HL-60/S4 treated with retinoic acid at 250 ng/mL for 4 days and 3 days (cell line): Measurements from ENCODE around the gene ADGRG3.
"Not testable (repeated sequence)": the region's sequence is repeated elsewhere in the genome, so short reads cannot be mapped to it uniquely, and the experiment has no call there.

Source experiments
- in situ Hi-C: fragments of 300-500 bp; cut with MboI; formaldehyde crosslinking; loops from 2 replicates; pipeline ENCODE4 v1.7.0; 2022; ENCODE audit warnings: low sequenced_read_pairs

ADGRG3 gene

DNA sequence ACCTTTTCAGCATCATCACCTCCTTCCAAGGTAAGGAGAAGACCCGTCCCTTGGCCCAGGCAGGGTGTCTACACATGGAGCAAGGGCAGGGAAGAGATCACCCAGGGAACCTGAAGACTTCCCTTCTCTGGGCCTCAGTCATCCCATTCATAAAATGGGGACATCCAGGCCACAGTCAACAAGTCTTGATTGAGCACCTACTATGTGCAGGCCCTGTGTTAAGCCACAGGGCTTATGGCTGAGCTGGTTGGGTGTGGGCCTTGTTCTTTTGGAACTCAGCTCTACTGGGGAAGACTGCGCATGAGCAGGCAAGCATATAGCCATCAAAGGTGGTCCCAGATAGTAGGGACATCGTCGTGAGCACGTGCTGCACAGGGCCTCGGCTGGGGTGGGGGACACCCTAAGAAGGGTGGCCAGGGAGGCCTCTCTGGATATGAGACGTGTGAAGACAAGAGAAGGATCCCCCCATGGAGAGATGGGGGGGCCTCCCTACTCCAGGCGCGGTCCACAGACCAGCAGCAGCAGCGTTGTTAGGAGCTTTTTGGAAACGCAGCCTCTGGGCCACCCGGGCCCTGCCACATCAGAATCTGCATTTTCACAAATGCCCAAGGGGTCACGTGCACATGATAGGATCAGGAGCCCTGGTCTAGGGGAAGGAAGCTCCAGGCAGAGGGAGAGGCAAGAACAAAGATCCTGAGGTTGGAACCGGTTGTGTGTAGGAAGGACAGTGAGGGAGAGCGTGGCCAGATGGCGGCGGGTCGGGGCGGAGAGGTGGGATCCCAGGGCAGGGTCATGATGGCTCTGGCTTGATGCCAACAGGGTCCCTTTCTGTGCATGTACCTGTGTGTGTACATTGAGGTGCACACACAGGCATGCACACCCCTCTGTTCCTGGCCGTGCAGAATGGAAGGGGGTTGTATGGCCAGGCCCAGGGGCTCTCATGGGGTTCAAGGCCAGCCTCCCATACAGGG, 5.9 kb upstream of the ADGRG3 start:
- in situ Hi-C loops, result no loop called here

DNA sequence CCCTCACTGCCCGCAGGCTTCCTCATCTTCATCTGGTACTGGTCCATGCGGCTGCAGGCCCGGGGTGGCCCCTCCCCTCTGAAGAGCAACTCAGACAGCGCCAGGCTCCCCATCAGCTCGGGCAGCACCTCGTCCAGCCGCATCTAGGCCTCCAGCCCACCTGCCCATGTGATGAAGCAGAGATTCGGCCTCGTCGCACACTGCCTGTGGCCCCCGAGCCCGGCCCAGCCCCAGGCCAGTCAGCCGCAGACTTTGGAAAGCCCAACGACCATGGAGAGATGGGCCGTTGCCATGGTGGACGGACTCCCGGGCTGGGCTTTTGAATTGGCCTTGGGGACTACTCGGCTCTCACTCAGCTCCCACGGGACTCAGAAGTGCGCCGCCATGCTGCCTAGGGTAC, 4.7 kb upstream of the ADGRG3 start:
- in situ Hi-C loops, result no loop called here

DNA sequence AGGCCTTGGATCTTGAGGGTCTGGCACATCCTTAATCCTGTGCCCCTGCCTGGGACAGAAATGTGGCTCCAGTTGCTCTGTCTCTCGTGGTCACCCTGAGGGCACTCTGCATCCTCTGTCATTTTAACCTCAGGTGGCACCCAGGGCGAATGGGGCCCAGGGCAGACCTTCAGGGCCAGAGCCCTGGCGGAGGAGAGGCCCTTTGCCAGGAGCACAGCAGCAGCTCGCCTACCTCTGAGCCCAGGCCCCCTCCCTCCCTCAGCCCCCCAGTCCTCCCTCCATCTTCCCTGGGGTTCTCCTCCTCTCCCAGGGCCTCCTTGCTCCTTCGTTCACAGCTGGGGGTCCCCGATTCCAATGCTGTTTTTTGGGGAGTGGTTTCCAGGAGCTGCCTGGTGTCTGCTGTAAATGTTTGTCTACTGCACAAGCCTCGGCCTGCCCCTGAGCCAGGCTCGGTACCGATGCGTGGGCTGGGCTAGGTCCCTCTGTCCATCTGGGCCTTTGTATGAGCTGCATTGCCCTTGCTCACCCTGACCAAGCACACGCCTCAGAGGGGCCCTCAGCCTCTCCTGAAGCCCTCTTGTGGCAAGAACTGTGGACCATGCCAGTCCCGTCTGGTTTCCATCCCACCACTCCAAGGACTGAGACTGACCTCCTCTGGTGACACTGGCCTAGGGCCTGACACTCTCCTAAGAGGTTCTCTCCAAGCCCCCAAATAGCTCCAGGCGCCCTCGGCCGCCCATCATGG, 4.0 kb upstream of the ADGRG3 start:
- in situ Hi-C loops, result no loop called here

- in situ Hi-C loops, result no loop called here
Measured at GRCh38 chr16:57664662-57665025, 3.5 kb upstream of the ADGRG3 start.

DNA sequence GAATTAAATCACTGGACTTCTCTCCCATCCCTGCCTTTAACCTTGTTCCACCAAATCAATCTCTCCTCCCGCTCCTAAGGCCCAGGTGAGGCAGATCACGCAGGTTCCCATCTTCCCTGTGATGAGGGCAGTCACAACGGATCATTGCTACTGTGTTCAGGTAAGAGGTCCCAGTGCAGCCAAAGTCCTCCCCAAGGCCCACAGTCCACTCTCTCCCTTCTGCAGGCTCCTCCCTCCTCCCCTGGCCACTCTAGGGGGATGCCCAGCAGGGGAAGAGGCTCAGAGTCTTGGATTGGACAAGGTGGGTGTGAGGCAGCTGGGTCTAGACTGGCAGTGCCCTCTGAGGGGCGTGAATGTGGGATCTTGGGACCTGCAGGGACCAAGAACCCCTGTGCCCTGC, 2.6 kb upstream of the ADGRG3 start:
- in situ Hi-C loops, result no loop called here

- in situ Hi-C loops, result no loop called here
Measured at GRCh38 chr16:57666353-57667047, 1.6 kb upstream of the ADGRG3 start.

GRCh38 chr16:57667048-57667525, 1.0 kb upstream of the ADGRG3 start:
- in situ Hi-C loops, result no loop called here

GRCh38 chr16:57667526-57668262, 412 bp upstream of the ADGRG3 start:
- in situ Hi-C loops, result no loop called here

GRCh38 chr16:57668630-57669475, 747 bp downstream of the ADGRG3 start:
- in situ Hi-C loops, result no loop called here

DNA sequence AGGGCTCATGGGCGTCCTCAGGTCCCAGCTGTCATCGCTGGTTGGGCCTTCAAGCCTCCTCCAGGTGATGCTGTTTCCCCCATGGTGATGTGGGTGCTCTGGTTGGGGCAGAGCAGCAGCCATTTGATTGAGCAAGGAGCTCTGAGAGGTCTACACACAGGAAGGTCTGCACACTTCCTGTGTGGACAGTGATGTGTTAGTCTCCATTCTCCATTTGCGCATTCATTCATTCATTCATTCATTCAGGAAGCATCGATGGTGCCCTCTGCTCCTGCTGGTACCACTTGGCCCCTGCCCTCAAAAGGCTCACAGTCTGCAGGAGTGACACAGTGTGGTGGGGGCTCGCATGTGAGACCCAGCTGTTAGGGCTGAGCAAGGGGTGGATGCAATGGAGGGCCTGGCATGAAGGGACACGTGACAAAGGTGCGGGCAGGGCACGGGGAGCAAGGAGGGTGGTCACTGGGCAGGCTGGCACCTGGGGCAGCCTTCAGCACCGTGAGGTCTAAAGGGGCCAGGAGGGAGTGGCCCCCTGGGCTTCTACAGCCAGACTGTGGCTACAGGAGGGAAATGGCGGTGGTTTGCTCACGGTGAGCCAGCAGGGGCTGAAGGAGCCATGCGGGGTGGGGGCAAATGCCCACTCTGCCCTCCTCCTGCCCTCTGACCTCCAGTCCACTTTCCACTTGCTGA, 1.5 kb downstream of the ADGRG3 start:
- in situ Hi-C loops, result no loop called here

- in situ Hi-C loops, result no loop called here
Measured at GRCh38 chr16:57670196-57670595, 2.1 kb downstream of the ADGRG3 start.

- in situ Hi-C loops, result not testable (repeated sequence)
Measured at GRCh38 chr16:57671451-57671850, 3.3 kb downstream of the ADGRG3 start.

DNA sequence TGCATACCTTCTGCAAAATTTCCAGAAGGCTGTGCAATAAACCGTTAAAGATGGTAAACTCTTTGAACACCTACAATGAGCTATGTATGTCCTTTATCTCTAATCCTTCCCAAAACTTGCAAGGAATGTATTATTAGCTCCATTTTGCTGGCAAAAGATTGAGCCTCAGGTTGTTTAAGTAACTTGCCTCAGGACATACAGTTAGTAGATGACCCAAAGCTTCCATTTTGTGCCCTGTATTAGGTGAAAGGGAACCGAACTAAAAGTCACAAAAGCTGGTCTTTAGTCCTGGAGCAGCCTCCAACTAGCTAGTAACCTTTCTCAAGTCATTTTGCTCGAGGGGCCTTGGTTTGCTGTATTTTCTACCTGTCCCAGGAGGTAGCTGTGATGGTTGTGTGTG, 4.3 kb downstream of the ADGRG3 start:
- in situ Hi-C loops, result no loop called here

DNA sequence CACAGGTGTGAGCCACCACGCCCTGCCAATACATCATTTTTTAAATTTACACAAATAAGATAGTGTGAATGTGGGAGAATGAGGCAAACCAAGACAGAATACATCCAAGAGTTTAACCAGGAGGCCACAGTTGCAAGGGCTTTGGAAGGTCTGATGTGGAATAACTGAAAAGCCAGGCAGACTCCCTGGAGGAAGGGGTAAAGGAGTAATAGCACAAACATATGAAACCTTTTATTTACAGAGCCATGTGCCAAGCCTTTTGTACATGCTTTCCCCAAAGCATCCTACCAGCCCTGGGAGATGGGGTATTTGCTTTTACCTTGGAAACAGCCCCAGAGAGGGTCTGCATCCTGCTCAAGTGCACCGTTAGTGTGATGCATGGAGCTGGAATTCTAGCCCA, 4.7 kb downstream of the ADGRG3 start:
- in situ Hi-C loops, result no loop called here

- in situ Hi-C loops, result no loop called here
Measured at GRCh38 chr16:57675741-57676551, 7.8 kb downstream of the ADGRG3 start.

GRCh38 chr16:57676553-57677085, 8.5 kb downstream of the ADGRG3 start:
- in situ Hi-C loops, result no loop called here

- in situ Hi-C loops, result no loop called here
Measured at GRCh38 chr16:57677622-57678369, 9.7 kb downstream of the ADGRG3 start.
